HepG2 (cell line): Measurements from ENCODE around the gene ARHGAP45. TPM values are rescaled to one million over a fixed set of nuclear protein-coding genes. Genes with fewer than 3 reads are reported as not detected.

Source experiments
- ASH2L ChIP-seq: fragments of 300-600, 200-600 bp; sonication (generic); IDR thresholded peaks from 2 replicates; pipeline ENCODE4 v1.7.0; 2017; ENCODE audit warnings: low read depth, mild to moderate bottlenecking, moderate library complexity, mixed read lengths, low read length; ENCODE audit not compliant: insufficient read length
- ELF1 ChIP-seq: sonication (generic); formaldehyde crosslinking; IDR thresholded peaks from 2 replicates; pipeline ENCODE4 v1.4.0; 2020; ENCODE audit warnings: missing genetic modification reagents
- IRF9 ChIP-seq: sonication (generic); formaldehyde crosslinking; IDR thresholded peaks from 2 replicates; pipeline ENCODE4 v1.8.0; 2022; ENCODE audit warnings: missing genetic modification reagents, mild to moderate bottlenecking, borderline replicate concordance
- IRX3 ChIP-seq: sonication (generic); formaldehyde crosslinking; IDR thresholded peaks from 2 replicates; pipeline ENCODE4 v1.8.1; 2023; ENCODE audit warnings: mild to moderate bottlenecking, low read depth, missing genetic modification reagents, borderline replicate concordance
- KAT2B ChIP-seq: fragments of 150-350 bp; IDR thresholded peaks from 2 replicates; pipeline ENCODE4 v1.6.1; 2014; ENCODE audit warnings: low read depth, low read length, borderline replicate concordance
- KAT8 ChIP-seq: IDR thresholded peaks from 2 replicates; pipeline ENCODE4 v1.6.1; 2016; ENCODE audit warnings: missing genetic modification reagents, missing compliant biosample characterization
- MED1 ChIP-seq: sonication (generic); formaldehyde crosslinking; IDR thresholded peaks from 2 replicates; pipeline ENCODE4 v1.4.0; 2020; ENCODE audit warnings: missing genetic modification reagents
- MXD3 ChIP-seq: IDR thresholded peaks from 2 replicates; pipeline ENCODE4 v1.6.1; 2016; ENCODE audit warnings: mild to moderate bottlenecking, missing biosample characterization, missing genetic modification reagents
- NFATC3 ChIP-seq: sonication (generic); formaldehyde crosslinking; IDR thresholded peaks from 2 replicates; pipeline ENCODE4 v1.5.1; 2020; ENCODE audit warnings: mild to moderate bottlenecking, missing genetic modification reagents
- NONO ChIP-seq, 2 experiments: fragments of 450-650 bp in 1 of 2; sonication (generic) in 1 of 2; formaldehyde crosslinking in 1 of 2; IDR thresholded peaks in 1 of 2; conservative IDR thresholded peaks in 1 of 2; 2 replicates each; pipeline versions ENCODE4 v1.6.1 to v1.8.0; 2017 to 2022; ENCODE audit warnings: mild to moderate bottlenecking in 1 of 2, missing genetic modification reagents in 1 of 2, moderate library complexity in 1 of 2
- PLRG1 ChIP-seq: fragments of 450-650 bp; conservative IDR thresholded peaks from 2 replicates; pipeline ENCODE4 v1.6.1; 2016
- RBM39 ChIP-seq: fragments of 200-400 bp; formaldehyde crosslinking; IDR thresholded peaks from one replicate; pipeline ENCODE4 v1.6.1; 2018; ENCODE audit warnings: antibody characterized with exemption, mild to moderate bottlenecking, low read depth, low read length; ENCODE audit not compliant: poor library complexity, severe bottlenecking
- SP1 ChIP-seq, 2 experiments: fragments of 450-650 bp in 1 of 2; sonication (generic) in 1 of 2; formaldehyde crosslinking in 1 of 2; IDR thresholded peaks; 2 replicates each; pipeline versions ENCODE4 v1.4.0 to v1.6.1; 2016 to 2020; ENCODE audit warnings: missing genetic modification reagents in 1 of 2
- SRSF4 ChIP-seq: fragments of 200-400 bp; formaldehyde crosslinking; IDR thresholded peaks from one replicate; pipeline ENCODE4 v1.6.1; 2018; ENCODE audit warnings: mild to moderate bottlenecking, low read depth, low read length, moderate library complexity; ENCODE audit not compliant: poor library complexity, severe bottlenecking
- ZHX2 ChIP-seq, 2 experiments: sonication (generic) in 1 of 2; formaldehyde crosslinking in 1 of 2; IDR thresholded peaks; 2 replicates each; pipeline versions ENCODE4 v1.6.1 to v1.9.0; 2014 to 2022; ENCODE audit warnings: antibody characterized with exemption in 1 of 2, borderline replicate concordance in 1 of 2, inconsistent platforms in 1 of 2, low read depth in 1 of 2, missing genetic modification reagents in 1 of 2
- ZNF143 ChIP-seq: sonication (generic); formaldehyde crosslinking; IDR thresholded peaks from 2 replicates; pipeline ENCODE4 v1.4.0; 2020; ENCODE audit warnings: missing genetic modification reagents
- ZNF230 ChIP-seq: sonication (generic); formaldehyde crosslinking; IDR thresholded peaks from 2 replicates; pipeline ENCODE4 v1.4.0; 2020; ENCODE audit warnings: mild to moderate bottlenecking, missing genetic modification reagents
- ZNF670 ChIP-seq: sonication (generic); formaldehyde crosslinking; IDR thresholded peaks from 2 replicates; pipeline ENCODE4 v1.8.0; 2022; ENCODE audit warnings: mild to moderate bottlenecking, missing genetic modification reagents, borderline replicate concordance
- ZNF740 ChIP-seq: sonication (generic); formaldehyde crosslinking; IDR thresholded peaks from 2 replicates; pipeline ENCODE4 v1.4.0; 2020; ENCODE audit warnings: missing genetic modification reagents
- ZNF761 ChIP-seq: sonication (generic); formaldehyde crosslinking; conservative IDR thresholded peaks from 2 replicates; pipeline ENCODE4 v1.4.0; 2020; ENCODE audit warnings: mild to moderate bottlenecking, missing genetic modification reagents
- ZSCAN25 ChIP-seq: sonication (generic); formaldehyde crosslinking; IDR thresholded peaks from 2 replicates; pipeline ENCODE4 v1.8.0; 2022; ENCODE audit warnings: mild to moderate bottlenecking, missing genetic modification reagents
- polyA plus RNA-seq, 8 experiments: library from polyadenylated mRNA; depleted of rRNA in 3 of 8; stranded (reverse) in 7 of 8; unstranded in 1 of 8; fragments of >200 nt; fragmentation: Illumina TruSeq in 4 of 8; extraction: Trizol in 4 of 8; gene quantifications; 2 replicates each; pipeline versions ENCODE4 v1.2.1 to v1.2.3, GENCODE V29; 2011 to 2016; ENCODE audit warnings: low read depth in 4 of 8, missing spikeins in 1 of 8, mixed read lengths in 1 of 8; ENCODE audit not compliant: insufficient read depth in 1 of 8
- total RNA-seq, 5 experiments: library from RNA; depleted of rRNA; stranded (reverse); fragments of >200 nt; fragmentation: Illumina TruSeq; extraction: Trizol; gene quantifications; 2 replicates each; pipeline ENCODE4 v1.2.3, GENCODE V29; 2016; ENCODE audit warnings: low read depth in 1 of 5

The ARHGAP45 gene
- total and polyA plus RNA-seq, 2 of the 13 experiments (the other 11 are each of a cell fraction or from before 2014, with no cell fraction given): 0.84 to 32.0 TPM

GRCh38 chr19:1020868-1021425, 46.0 kb upstream of the ARHGAP45 start, which contains the start of gene TMEM259 (continued):
- TF ChIP-seq ZHX2 (IDR thresholded peaks at IDR 0.05; ENCODE audit: low read depth) (peak; percentile 81; the same call in 1 of the 2 replicates), ZHX2 (CRISPR knock-in tag; IDR thresholded peaks at IDR 0.05; ENCODE audit: borderline replicate concordance) (no peak), MED1 (CRISPR knock-in tag) (0 out of 2 replicates have a peak, but pooled peaks have one; percentile 64), RBM39 (peak; percentile 48), ZNF761 (CRISPR knock-in tag) (peak; percentile 17; the same call in 1 of the 2 replicates), ZNF670 (CRISPR knock-in tag) (0 out of 2 replicates have a peak, but pooled peaks have one; percentile 16), MXD3 (CRISPR knock-in tag) (peak; percentile 66; the same call in 1 of the 2 replicates), KAT8 (CRISPR knock-in tag) (peak; percentile 46; the same call in 1 of the 2 replicates), PLRG1 (no peak), ELF1 (0 out of 2 replicates have a peak, but pooled peaks have one; percentile 32), ZNF143 (CRISPR knock-in tag) (peak; percentile 95), IRF9 (CRISPR knock-in tag) (peak; percentile 78; the same call in 1 of the 2 replicates), ZNF230 (CRISPR knock-in tag) (no peak; the same call in 1 of the 2 replicates), IRX3 (CRISPR knock-in tag) (0 out of 2 replicates have a peak, but pooled peaks have one; percentile 72), SP1 (IDR thresholded peaks at IDR 0.05) (no peak), SP1 (CRISPR knock-in tag; IDR thresholded peaks at IDR 0.05) (peak; percentile 48; the same call in 1 of the 2 replicates), NFATC3 (CRISPR knock-in tag) (0 out of 2 replicates have a peak, but pooled peaks have one; percentile 48), ASH2L (no peak), SRSF4 (no peak), KAT2B (no peak), NONO (IDR thresholded peaks at IDR 0.05) (no peak), NONO (CRISPR knock-in tag; conservative IDR thresholded peaks at IDR 0.05) (no peak), ZNF740 (CRISPR knock-in tag) (0 out of 2 replicates have a peak, but pooled peaks have one; percentile 35), ZSCAN25 (CRISPR knock-in tag) (no peak; the same call in 1 of the 2 replicates)
